GM12872 (cell line): Measurements from ENCODE around the gene LOC128125822.

Experiments
- TF ChIP-seq, protein P1 (sequence below): IDR thresholded peaks from 3 replicates; pipeline ENCODE4 v1.5.1; 2011; ENCODE audit warnings: low read depth, mild to moderate bottlenecking, low read length, moderate library complexity; ENCODE audit not compliant: insufficient read depth

The LOC128125822 gene

DNA sequence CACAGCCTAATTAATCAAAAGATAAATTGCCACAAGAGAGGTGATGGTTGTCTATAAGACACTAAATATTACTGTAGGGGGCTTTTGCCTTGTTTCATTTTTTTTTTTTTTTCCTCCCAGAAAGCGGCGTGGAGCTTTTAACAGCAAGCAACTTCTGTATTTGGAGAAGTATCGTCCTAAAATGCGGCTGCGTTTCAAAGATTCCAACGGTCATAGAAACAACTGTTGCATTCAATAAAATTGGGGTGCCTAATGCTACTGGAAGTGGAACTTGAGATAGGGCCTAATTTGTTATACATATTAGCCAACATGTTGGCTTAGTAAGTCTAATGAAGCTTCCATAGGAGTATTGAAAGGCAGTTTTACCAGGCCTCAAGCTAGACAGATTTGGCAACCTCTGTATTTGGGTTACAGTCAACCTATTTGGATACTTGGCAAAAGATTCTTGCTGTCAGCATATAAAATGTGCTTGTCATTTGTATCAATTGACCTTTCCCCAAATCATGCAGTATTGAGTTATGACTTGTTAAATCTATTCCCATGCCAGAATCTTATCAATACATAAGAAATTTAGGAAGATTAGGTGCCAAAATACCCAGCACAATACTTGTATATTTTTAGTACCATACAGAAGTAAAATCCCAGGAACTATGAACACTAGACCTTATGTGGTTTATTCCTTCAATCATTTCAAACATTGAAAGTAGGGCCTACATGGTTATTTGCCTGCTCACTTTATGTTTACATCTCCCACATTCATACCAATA, 7.8 kb downstream of the LOC128125822 start:
- TF ChIP-seq, protein P1, sequence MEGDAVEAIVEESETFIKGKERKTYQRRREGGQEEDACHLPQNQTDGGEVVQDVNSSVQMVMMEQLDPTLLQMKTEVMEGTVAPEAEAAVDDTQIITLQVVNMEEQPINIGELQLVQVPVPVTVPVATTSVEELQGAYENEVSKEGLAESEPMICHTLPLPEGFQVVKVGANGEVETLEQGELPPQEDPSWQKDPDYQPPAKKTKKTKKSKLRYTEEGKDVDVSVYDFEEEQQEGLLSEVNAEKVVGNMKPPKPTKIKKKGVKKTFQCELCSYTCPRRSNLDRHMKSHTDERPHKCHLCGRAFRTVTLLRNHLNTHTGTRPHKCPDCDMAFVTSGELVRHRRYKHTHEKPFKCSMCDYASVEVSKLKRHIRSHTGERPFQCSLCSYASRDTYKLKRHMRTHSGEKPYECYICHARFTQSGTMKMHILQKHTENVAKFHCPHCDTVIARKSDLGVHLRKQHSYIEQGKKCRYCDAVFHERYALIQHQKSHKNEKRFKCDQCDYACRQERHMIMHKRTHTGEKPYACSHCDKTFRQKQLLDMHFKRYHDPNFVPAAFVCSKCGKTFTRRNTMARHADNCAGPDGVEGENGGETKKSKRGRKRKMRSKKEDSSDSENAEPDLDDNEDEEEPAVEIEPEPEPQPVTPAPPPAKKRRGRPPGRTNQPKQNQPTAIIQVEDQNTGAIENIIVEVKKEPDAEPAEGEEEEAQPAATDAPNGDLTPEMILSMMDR = no peak

GRCh38 chr6:63580704-63580961, 8.4 kb downstream of the LOC128125822 start:
- TF ChIP-seq, protein P1 = no peak

GRCh38 chr6:63581355-63582013, 9.2 kb downstream of the LOC128125822 start:
- TF ChIP-seq, protein P1 = no peak

- TF ChIP-seq, protein P1 = no peak
Measured at GRCh38 chr6:63582579-63583231, 10.4 kb downstream of the LOC128125822 start.

GRCh38 chr6:63584125-63584514, 11.8 kb downstream of the LOC128125822 start:
- TF ChIP-seq, protein P1 = no peak

DNA sequence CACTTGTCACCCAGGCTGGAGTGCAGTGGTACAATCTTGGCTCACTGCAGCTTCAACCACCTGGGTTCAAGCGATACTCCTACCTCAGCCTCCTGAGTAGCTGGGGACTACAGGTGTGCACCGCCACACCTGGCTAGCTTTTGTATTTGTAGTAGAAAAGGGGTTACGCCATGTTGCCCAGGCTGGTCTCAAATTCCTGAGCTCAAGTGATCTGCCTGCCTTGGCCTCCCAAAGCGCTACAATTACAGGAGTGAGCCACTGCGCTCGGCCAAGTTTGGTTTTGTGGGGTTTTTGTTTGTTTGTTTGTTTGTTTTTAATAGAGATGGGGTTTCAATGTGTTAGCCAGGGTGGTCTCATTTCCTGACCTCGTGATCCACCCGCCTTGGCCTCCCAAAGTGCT, 12.3 kb downstream of the LOC128125822 start:
- TF ChIP-seq, protein P1 = no peak

GRCh38 chr6:63589952-63590411, 17.7 kb downstream of the LOC128125822 start:
- TF ChIP-seq, protein P1 = no peak
